ENCODE measurements around the gene UBR2.

Gene UBR2

GRCh38 chr6:42709871-42710270 is 146.0 kb downstream of the UBR2 start:
- no peak overlapping the region for H3K4me3 ChIP-seq (ENCODE audit: low read depth, low read length)
- no peak for TF ChIP-seq CTCF (IDR thresholded peaks at IDR 0.05; ENCODE audit: low read depth, low read length, missing control alignments)
- DNase-seq (ENCODE audit: low read depth), result no peak

GRCh38 chr6:42710316-42710715 is 146.5 kb downstream of the UBR2 start:
- no peak for DNase-seq (ENCODE audit: low read depth)
- no peak overlapping the region for H3K4me3 ChIP-seq (ENCODE audit: low read depth, low read length)
- TF ChIP-seq CTCF (IDR thresholded peaks at IDR 0.05; ENCODE audit: low read depth, low read length, missing control alignments), result no peak

DNA sequence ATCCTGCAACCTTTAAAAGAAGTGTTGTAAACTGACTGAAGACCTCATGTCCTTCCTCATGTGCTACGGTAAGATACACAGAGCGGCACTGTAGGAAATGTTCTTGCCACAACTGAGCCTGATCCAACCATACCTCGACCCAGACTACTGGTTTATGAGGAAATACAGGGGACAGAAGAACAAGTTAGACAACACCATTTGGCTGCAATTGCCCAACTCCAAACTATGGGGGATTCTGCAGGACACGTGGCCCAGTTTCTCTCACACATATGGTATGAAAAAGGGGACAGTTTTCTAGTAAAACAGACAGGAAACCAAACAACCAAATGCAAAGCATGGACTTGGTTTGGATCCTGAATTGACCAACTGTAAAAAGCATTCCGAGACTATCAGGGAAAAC is 148.1 kb downstream of the UBR2 start:
- H3K4me3 ChIP-seq (ENCODE audit: low read depth, low read length), result no peak overlapping the region
- no peak for TF ChIP-seq CTCF (IDR thresholded peaks at IDR 0.05; ENCODE audit: low read depth, low read length, missing control alignments)
- DNase-seq (ENCODE audit: low read depth), result no peak

DNA sequence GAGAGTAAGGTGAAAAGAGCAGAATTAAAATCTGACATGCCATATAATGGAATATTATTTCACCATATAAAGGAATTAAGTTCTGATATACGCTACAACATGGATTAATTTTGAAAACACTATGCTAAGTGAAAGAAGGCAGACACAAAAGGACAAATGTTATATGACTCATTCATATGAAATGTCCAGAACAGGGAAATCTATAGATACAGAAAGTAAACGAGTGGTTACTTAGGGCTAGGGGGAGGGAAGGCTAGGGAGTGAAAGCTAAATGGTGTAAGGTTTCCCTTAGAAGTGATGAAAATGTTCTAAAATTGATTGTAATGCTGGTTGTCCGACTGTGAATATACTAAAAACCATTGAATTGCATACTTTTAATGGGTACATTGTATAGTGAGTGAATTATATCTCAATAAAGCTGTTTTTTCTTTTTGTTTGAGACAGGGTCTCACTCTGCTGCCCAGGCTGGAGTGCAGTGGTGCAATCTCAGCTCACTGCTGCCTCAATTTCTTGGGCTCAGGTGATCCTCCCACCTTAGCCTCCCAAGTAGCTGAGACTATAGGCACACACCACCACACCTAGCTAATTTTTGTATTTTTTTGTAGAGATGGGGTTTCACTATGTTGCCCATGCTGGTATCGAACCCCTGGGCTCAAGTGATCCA is 150.4 kb downstream of the UBR2 start:
- no peak for TF ChIP-seq CTCF (IDR thresholded peaks at IDR 0.05; ENCODE audit: low read depth, low read length, missing control alignments)
- no peak for DNase-seq (ENCODE audit: low read depth)
- no peak overlapping the region for H3K4me3 ChIP-seq (ENCODE audit: low read depth, low read length)

- no peak for DNase-seq (ENCODE audit: low read depth)
- TF ChIP-seq CTCF (IDR thresholded peaks at IDR 0.05; ENCODE audit: low read depth, low read length, missing control alignments), result no peak
- no peak overlapping the region for H3K4me3 ChIP-seq (ENCODE audit: low read depth, low read length)
These were observed 152.0 kb downstream of the UBR2 start for GRCh38 chr6:42715871-42716270.

GRCh38 chr6:42720739-42721138 is 156.9 kb downstream of the UBR2 start:
- no peak overlapping the region for H3K4me3 ChIP-seq (ENCODE audit: low read depth, low read length)
- no peak for DNase-seq (ENCODE audit: low read depth)

More at GRCh38 chr6:42720739-42721138, 156.9 kb downstream of the UBR2 start:
- no peak for TF ChIP-seq CTCF (IDR thresholded peaks at IDR 0.05; ENCODE audit: low read depth, low read length, missing control alignments)
